Stimulated activated memory B cell treated with anti-CD40 and anti-IgM and Interleukin-4, amounts not matched to agents 10 μg/mL and 1 μg/mL and 100 μg/mL, for 72 hours (primary cell): ENCODE results near the gene S1PR1.
A peak's percentile ranks its signal among the peaks of the same experiment; 100 is the strongest.
"Not testable (repeated sequence)": the region's sequence is repeated elsewhere in the genome, so short reads cannot be mapped to it uniquely, and the experiment has no call there.

Experiments used
- ATAC-seq: fragments of 150-1000 bp; cut with Tn5 transposase; 2 replicates; pipeline ENCODE4 v1.10.0; 2021
- H3K27ac Mint-ChIP-seq: one replicate; pipeline ENCODE4 v1.8.0; 2022; ENCODE audit warnings: mild to moderate bottlenecking, mixed read lengths
- H3K27me3 Mint-ChIP-seq: one replicate; pipeline ENCODE4 v1.8.0; 2022; ENCODE audit warnings: mixed read lengths
- H3K36me3 Mint-ChIP-seq: one replicate; pipeline ENCODE4 v1.8.0; 2022; ENCODE audit warnings: mixed read lengths
- H3K4me1 Mint-ChIP-seq: one replicate; pipeline ENCODE4 v1.8.0; 2022; ENCODE audit warnings: mixed read lengths
- H3K4me3 Mint-ChIP-seq: one replicate; pipeline ENCODE4 v1.8.0; 2022; ENCODE audit warnings: mild to moderate bottlenecking, moderate library complexity, mixed read lengths
- H3K9me3 Mint-ChIP-seq: one replicate; pipeline ENCODE4 v1.8.0; 2022; ENCODE audit warnings: mixed read lengths

The S1PR1 gene

DNA sequence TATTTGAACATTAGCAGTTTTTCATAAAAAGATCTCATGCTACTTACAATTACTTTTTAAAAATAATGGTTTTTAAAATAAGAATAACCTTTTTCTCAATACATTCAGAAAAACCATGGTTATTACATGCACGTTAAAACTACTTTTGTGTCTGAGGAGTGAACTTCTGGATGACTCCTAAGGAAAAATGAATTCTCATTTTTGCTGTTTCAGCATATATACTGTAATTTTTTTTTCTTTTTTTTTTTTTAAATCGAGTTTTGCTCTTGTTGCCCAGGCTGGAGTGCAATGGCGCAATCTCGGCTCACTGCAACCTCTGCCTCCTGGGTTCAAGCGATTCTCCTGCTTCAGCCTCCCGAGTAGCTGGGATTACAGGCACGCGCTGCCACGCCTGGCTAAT lies 29.5 kb upstream of the S1PR1 start:
- not testable (repeated sequence) for H3K27me3 Mint-ChIP-seq, H3K4me3 Mint-ChIP-seq, H3K36me3 Mint-ChIP-seq, H3K9me3 Mint-ChIP-seq, H3K27ac Mint-ChIP-seq, ATAC-seq
- peaks cover 13% of the 10 kb centered on the region for H3K4me1 Mint-ChIP-seq

GRCh38 chr1:101207891-101208290 lies 28.9 kb upstream of the S1PR1 start:
- H3K27ac Mint-ChIP-seq, result no peak overlapping the region
- H3K27me3 Mint-ChIP-seq, result no peaks in the 10 kb centered on the region
- H3K36me3 Mint-ChIP-seq, result no peaks in the 10 kb centered on the region
- H3K4me3 Mint-ChIP-seq, result no peak overlapping the region
- no peaks in the 10 kb centered on the region for H3K9me3 Mint-ChIP-seq
- no peak for ATAC-seq
- H3K4me1 Mint-ChIP-seq, result peaks cover 13% of the 10 kb centered on the region

DNA sequence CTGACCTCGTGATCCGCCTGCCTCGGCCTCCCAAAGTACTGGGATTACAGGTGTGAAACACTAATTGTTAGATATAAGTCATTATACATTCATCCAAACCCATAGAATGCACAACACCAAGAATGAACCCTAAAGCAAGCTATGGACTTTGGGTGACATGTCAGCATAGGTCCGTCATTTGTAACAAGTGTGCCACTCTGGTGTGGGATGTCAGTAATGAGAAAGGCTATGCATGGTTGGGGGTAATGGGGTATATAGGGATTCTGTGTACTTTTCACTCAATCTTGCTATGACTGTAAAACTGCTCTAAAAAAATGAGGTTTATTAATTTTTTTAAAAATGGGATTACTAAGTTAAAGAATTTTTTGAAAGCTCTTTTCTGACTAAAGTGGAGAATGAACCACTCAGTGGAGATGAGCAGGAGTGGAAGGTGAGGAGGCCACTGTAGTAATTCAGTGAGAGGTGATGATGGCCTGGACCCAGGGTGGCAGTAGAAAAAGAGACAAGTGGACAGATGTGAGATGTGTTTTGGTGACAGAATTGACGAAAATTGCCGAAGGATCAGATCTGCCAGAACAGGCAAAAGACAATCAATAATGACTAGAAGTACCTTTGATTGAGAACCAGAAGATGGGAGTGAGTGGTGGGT lies 21.3 kb upstream of the S1PR1 start:
- no peak for ATAC-seq
- peaks cover 13% of the 10 kb centered on the region for H3K4me1 Mint-ChIP-seq
- no peaks in the 10 kb centered on the region for H3K27me3 Mint-ChIP-seq
- no peaks in the 10 kb centered on the region for H3K9me3 Mint-ChIP-seq
- no peak overlapping the region for H3K4me3 Mint-ChIP-seq
- peak overlapping the region; percentile 23 for H3K27ac Mint-ChIP-seq
- H3K36me3 Mint-ChIP-seq, result no peaks in the 10 kb centered on the region

DNA sequence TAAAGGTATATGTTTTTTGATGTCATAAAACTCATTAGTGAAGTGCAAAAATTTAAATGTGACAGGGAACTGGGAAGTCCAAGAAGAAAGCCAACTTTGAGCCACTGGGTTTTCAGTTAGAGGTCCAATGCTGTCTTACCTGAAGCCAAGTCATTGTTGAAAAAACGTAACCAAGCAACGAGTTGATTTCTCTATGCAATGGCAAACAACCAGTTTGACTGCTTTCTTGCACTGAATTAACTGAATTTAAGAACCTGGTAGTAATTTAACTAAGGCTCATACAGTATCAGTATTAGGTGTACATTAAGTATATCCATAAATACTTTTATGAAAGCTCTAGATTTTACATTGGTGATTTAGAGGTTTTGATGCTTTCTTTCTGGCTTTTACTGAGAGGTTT lies 20.2 kb upstream of the S1PR1 start:
- H3K27ac Mint-ChIP-seq, result no peak overlapping the region
- peaks cover 2% of the 10 kb centered on the region for H3K9me3 Mint-ChIP-seq
- no peak overlapping the region for H3K4me3 Mint-ChIP-seq
- H3K36me3 Mint-ChIP-seq, result no peaks in the 10 kb centered on the region
- no peaks in the 10 kb centered on the region for H3K27me3 Mint-ChIP-seq
- peaks cover 24% of the 10 kb centered on the region for H3K4me1 Mint-ChIP-seq
- ATAC-seq, result no peak

- no peaks in the 10 kb centered on the region for H3K36me3 Mint-ChIP-seq
- peaks cover 2% of the 10 kb centered on the region for H3K9me3 Mint-ChIP-seq
- peaks cover 29% of the 10 kb centered on the region for H3K4me1 Mint-ChIP-seq
- ATAC-seq, result no peak
- H3K4me3 Mint-ChIP-seq, result no peak overlapping the region
- H3K27me3 Mint-ChIP-seq, result no peaks in the 10 kb centered on the region
- H3K27ac Mint-ChIP-seq, result no peak overlapping the region
Observed at GRCh38 chr1:101217148-101217547, 19.7 kb upstream of the S1PR1 start.

DNA sequence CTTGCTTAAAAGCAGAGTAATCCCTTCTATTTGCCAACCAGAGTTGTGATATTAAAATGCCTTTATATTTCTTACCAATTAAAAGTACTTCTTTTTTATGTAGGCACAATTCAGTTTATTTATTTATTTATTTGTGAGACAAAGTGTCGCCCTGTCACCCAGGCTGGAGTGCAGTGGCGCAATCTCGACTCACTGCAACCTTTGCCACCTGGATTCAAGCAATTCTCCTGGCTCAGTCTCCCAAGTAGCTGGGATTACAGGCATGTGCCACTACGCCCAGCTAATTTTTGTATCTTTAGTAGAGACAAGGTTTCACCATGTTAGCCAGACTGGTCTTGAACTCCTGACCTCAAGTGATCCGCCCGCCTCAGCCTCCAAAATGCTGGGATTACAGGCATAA lies 17.9 kb upstream of the S1PR1 start:
- peaks cover 34% of the 10 kb centered on the region for H3K4me1 Mint-ChIP-seq
- ATAC-seq, H3K36me3 Mint-ChIP-seq, H3K27me3 Mint-ChIP-seq, H3K4me3 Mint-ChIP-seq, H3K9me3 Mint-ChIP-seq: not testable (repeated sequence)
- peak overlapping the region; percentile 9 for H3K27ac Mint-ChIP-seq

DNA sequence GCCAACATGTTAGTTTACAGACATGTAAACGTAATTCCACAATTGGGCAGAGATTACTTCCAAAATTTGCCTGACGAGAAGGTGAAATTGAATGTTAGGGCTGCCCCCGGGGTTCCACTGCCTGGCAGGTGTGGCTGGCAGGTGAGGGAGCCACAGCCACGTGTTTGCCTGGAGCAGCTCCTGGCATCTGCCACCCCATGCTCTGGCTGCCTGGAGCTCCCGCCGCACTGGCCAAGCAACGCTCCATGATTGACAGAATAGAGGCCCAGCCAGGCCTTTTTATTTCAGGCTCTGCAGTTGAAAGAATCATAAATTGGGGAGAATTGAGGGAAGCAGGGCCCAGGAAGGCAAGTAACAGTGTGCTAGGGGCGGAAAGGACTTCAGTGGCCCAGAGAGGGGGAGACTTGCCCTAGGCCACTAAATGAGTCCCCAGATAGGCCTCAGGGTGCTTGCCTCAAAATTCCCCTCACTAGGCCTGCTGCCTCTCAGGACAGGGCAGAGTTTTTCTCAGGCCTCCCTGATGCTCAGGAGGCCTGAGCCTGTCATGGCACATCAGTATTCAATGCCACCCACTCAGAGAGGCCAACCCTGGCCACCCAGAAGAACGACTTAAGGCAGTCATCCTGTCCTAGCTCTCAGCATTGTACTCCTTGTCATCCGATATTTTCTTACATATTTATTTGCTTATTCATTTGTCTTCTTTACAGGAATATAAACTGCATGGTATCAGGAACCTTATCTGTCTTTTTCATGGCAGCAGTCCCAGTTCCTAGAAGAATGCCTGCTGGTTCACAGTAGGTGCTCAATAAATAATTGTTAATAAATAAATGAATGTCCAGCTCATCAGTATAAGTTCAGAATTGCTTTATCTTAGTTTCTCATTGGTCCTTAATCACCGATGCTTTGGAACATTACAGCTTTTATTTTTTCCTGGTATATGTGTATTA lies 16.6 kb upstream of the S1PR1 start:
- peaks cover 34% of the 10 kb centered on the region for H3K4me1 Mint-ChIP-seq
- H3K4me3 Mint-ChIP-seq, result no peak overlapping the region
- H3K9me3 Mint-ChIP-seq, result peaks cover 2% of the 10 kb centered on the region
- no peaks in the 10 kb centered on the region for H3K36me3 Mint-ChIP-seq
- ATAC-seq, result no peak
- peak overlapping the region; percentile 82 for H3K27ac Mint-ChIP-seq
- no peaks in the 10 kb centered on the region for H3K27me3 Mint-ChIP-seq

GRCh38 chr1:101220906-101221305 lies 15.9 kb upstream of the S1PR1 start:
- Mint-ChIP-seq H3K27me3 (no peaks in the 10 kb centered on the region), H3K27ac (peak overlapping the region; percentile 82), H3K9me3 (peaks cover 2% of the 10 kb centered on the region), H3K4me3 (no peak overlapping the region), H3K36me3 (no peaks in the 10 kb centered on the region), H3K4me1 (peaks cover 29% of the 10 kb centered on the region)
- ATAC-seq, result no peak

GRCh38 chr1:101221945-101222429 lies 14.8 kb upstream of the S1PR1 start:
- Mint-ChIP-seq H3K9me3 (peaks cover 2% of the 10 kb centered on the region), H3K4me1 (peaks cover 27% of the 10 kb centered on the region), H3K36me3 (no peaks in the 10 kb centered on the region), H3K27me3 (no peaks in the 10 kb centered on the region), H3K27ac (peak overlapping the region; percentile 82), H3K4me3 (peak overlapping the region; percentile 52)
- ATAC-seq, result peak; percentile 92

- no peaks in the 10 kb centered on the region for H3K9me3 Mint-ChIP-seq
- peaks cover 19% of the 10 kb centered on the region for H3K4me1 Mint-ChIP-seq
- H3K36me3 Mint-ChIP-seq, result no peaks in the 10 kb centered on the region
- no peak overlapping the region for H3K27ac Mint-ChIP-seq
- H3K4me3 Mint-ChIP-seq, result no peak overlapping the region
- ATAC-seq, result no peak
- no peaks in the 10 kb centered on the region for H3K27me3 Mint-ChIP-seq
Observed at GRCh38 chr1:101227837-101228236, 9.0 kb upstream of the S1PR1 start.

DNA sequence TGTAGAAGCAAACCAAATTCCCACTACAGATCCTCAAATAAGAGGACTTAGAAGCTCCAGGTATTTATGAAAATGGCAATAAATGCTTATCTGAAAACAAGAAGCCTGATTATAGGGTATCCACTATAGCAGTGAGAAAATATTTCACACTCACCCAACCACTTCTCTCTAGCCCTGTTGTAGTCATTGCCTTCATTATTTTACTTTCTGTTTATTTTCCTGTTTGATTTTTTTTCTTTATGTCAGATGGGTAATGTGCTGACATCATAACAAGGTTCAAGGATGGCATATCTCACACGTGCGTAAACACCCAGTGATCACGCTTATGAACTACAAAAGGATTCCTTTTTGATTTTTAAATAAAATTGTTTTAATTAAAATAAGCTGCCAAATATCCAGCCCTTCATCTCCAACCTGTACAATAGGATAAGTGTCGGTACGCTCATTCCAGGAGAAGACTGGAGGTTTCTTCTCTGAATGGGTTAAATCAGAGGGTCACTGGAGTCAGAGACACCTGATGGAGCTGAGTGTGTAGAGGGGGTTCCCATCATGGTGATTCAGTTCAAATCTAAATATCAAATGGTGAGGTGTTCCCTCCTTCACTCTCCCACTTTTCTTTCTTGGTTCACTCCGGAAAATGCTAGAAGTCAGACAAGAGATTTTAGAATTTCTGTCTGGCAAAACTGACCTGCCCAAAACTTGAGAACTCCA lies 8.2 kb upstream of the S1PR1 start:
- ATAC-seq, result no peak
- no peaks in the 10 kb centered on the region for H3K9me3 Mint-ChIP-seq
- H3K4me1 Mint-ChIP-seq, result peaks cover 26% of the 10 kb centered on the region
- no peaks in the 10 kb centered on the region for H3K27me3 Mint-ChIP-seq
- no peak overlapping the region for H3K4me3 Mint-ChIP-seq
- H3K27ac Mint-ChIP-seq, result peak overlapping the region; percentile 1
- H3K36me3 Mint-ChIP-seq, result no peaks in the 10 kb centered on the region

- not testable (repeated sequence) for H3K27me3 Mint-ChIP-seq, H3K4me3 Mint-ChIP-seq, H3K36me3 Mint-ChIP-seq, H3K9me3 Mint-ChIP-seq, ATAC-seq
- Mint-ChIP-seq H3K27ac (peak overlapping the region; percentile 65), H3K4me1 (peaks cover 41% of the 10 kb centered on the region)
Observed at GRCh38 chr1:101232182-101232581, 4.6 kb upstream of the S1PR1 start.

- H3K36me3 Mint-ChIP-seq, result peaks cover 1% of the 10 kb centered on the region
- H3K27ac Mint-ChIP-seq, result peak overlapping the region; percentile 65
- ATAC-seq, result no peak
- H3K27me3 Mint-ChIP-seq, result no peaks in the 10 kb centered on the region
- H3K9me3 Mint-ChIP-seq, result no peaks in the 10 kb centered on the region
- H3K4me3 Mint-ChIP-seq, result no peak overlapping the region
- peaks cover 43% of the 10 kb centered on the region for H3K4me1 Mint-ChIP-seq
Observed at GRCh38 chr1:101233495-101233894, 3.3 kb upstream of the S1PR1 start.

DNA sequence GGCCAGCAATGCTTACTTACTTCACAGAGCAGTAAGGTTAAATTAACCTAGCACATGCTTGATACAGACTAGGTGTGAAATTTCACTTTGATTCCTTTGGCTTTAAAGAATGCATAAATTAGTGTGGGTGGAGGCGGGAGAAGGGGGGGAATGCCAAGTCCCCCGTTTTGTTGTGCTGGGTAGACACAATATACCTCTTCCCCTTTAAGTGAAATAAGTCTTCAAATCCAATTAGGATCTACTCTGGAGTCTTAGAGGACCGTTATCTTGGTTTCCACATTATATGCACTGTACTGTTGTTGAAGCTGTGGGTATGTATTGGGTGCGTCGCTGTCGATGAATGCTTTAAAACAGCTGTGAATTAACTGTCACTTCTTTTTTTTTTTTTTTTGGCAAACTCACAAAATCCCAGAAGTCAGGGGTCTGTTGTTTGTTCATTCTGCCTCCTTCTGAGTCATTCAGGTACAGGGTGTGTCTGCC lies 1.6 kb upstream of the S1PR1 start:
- H3K4me1 Mint-ChIP-seq, result peaks cover 54% of the 10 kb centered on the region
- H3K36me3 Mint-ChIP-seq, result peaks cover 19% of the 10 kb centered on the region
- peak overlapping the region; percentile 96 for H3K4me3 Mint-ChIP-seq
- H3K9me3 Mint-ChIP-seq, result no peaks in the 10 kb centered on the region
- no peaks in the 10 kb centered on the region for H3K27me3 Mint-ChIP-seq
- H3K27ac Mint-ChIP-seq, result peak overlapping the region; percentile 94
- ATAC-seq, result no peak
